GM19395 (cell line): ENCODE data around the gene KIAA0825.

Source experiments
- ATAC-seq: cut with Tn5 transposase; IDR thresholded peaks from one replicate; pipeline ENCODE4 v1.9.1; 2021; ENCODE audit warnings: mild to moderate bottlenecking, moderate library complexity; ENCODE audit not compliant: unreplicated experiment

Gene KIAA0825

DNA sequence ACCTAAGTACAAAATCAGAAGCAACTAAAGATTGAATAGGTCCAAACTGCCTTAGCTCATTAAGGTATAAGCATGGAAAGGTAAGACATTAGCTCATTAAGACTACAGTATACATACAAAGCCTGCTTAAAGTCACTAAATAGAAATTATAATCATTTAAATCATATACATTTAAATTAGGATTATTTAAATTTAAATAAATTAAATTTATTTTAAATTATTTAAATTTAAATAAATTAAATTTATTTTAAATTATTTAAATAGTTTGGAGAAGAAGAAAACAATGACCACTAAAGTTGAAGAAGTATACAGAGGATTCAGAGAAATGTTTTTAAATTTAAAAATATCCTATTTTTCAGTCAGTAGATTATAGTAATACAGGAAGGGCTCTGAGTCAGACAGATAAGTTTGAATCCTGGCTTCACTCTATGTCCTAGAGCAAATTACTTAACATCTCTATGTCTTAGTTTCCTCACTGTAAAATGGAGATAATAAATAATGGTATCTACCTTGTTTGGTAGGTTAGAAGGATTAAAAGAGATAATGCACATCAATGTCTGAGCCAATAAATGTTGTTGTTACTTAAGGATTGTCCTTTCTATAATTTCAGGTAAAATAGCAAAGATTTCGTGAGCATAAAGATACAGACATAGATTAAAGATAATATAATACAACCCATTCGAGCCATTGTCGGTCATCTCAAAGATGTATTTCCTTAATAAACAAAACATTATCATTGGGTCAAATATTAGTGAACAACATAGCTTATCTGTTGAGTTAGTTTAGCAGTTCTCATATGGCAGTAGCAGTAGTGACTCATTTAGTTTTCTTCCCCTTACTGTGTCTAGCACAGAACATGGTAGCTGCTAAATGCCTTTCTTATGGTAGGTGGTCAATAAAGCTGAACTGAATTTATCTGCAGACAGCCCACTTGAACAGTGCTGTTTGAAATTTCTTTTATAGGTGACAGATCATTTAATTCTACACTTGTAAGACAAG lies 100.6 kb downstream of the KIAA0825 start:
- no peak for ATAC-seq

- ATAC-seq, result no peak
Measured at GRCh38 chr5:94516148-94516547, 102.3 kb downstream of the KIAA0825 start.

DNA sequence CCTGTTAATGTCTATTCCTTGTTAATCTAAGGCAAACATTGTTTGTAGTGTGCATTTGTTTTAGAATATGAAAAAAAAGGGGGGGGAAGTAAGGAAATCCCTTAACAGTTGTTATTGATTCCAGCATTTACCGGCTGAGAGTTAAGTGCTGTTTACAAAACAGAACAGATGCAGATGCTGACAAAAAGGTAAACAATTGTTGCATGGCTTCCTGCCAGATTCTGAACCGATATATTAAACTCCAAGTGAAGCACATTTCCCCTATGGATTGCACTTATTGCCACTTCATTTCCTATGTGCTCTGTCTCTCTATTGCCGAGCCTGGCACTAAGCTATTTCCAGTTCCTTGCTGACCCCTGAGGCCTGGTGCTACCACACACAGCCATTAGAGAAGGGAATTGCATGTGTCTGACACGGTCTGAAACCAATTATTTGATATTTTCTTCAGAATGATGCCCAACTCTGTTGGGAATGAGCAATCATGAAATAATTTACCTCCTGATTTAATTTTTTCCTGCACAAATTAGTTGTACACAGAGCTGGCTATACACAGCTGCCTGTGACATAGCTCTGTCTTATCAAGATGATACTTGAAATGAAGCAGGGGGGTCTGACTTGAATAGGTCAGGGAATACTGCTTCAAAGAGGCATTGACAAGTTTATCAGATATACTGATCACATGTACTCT lies 109.8 kb downstream of the KIAA0825 start:
- no peak for ATAC-seq

DNA sequence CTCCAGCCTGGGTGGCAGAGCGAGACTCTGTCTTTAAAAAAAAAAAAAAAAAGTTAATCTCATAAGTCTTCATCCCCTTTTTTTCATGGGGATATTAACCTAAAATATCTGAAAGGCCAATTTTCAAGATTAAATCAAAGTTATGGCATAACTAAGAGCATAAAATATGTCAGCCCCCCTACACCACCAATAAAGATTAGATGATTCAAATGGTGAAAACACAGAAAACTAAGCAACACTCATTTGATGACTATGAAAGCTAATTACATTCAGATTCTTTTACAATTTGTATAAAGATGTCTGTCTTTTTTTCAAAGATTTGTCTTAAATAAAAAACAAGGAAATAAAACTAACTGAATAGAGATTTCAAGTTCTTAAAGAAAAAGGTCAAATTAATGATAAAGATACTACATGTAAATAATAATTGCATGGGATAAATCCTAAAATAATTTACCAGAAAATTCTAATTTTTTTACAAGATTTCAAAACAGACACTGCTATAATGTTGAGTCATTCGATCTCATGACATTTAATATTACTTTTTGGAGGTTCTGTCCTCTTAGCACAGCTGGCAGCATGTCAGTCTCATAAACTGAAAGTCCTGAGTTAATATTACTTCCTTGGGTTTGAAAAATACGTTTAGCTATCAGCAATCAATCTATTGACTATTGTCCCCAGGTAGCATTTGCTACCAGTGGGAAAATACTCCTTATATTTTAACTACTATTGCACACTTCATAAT lies 112.9 kb downstream of the KIAA0825 start:
- no peak for ATAC-seq

DNA sequence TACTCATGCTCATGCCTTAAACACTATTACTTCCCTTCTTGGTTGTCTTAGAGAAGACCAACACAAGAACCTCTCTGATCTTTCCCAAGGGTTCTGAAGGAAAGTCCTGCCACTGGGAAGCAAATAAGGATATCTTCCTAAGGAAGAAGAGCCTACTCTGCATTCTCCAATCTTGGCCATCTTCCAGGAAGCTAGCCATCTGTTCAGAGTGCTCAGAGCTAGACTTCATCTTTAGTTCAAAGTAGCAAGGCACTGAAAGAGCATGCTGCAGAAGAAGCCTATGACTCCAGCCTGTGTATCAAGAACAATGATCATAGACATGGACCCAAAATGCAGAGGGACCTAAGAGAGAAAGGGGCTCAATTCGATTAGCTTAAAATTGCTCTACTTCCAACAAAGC lies 114.7 kb downstream of the KIAA0825 start:
- no peak for ATAC-seq

- ATAC-seq, result no peak
Measured at GRCh38 chr5:94501365-94501764, 117.0 kb downstream of the KIAA0825 start.

DNA sequence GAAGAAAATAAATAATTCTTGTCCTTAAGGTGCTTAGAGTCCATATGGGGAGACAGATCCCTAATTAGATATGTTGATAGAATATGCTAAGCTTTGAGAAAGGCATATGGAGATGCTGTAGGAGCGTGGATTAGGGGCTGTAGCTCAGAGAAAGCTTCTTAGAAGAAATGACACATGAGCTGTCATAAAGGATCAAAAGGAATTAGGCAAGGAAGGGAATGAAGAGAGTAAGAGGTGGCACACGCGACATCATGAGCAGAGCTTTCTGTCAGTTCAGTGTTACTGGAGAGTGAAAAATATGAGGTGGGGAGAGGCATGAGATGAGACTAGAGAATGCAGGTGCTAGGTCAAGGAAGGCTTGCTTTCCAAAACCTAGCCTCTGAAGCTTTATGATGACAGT lies 118.6 kb downstream of the KIAA0825 start:
- ATAC-seq, result no peak

DNA sequence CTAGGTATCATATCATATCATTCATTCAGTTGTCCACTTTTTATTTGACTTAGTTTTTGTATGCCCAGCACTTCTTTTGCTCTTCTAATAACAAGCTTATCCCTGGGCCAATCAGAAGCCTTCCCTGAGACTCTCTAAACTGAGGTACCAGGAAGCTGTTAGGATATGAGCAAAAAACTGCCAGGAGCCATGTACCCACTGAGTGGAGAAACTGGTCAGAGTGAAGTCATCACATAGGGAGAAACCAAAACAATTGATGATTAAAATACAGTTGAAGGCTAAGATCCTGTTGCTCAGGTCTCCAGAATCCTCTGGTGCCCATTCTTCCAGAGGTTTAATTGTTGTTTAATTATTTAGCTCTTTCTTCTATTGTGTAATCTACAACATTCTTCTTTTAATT lies 120.2 kb downstream of the KIAA0825 start:
- ATAC-seq, result no peak

DNA sequence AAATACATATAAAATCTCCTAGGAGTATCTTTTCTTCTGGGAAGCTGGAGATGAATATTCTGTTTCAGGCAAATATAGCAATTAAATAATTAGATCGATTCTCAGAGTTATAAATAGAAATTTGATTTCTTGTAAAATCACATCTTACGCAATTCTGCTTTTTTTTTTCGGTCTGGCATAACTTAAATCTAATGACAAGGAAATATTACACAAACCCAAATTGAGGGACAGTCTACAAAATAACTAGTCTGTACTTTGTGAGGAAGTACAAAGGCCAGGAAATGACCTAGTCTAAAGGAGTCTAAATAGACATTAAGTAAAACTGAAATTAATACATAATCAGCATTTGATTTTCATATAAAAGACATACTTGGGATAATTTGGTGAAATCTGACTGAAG lies 133.3 kb downstream of the KIAA0825 start:
- ATAC-seq, result no peak

- ATAC-seq, result no peak
Measured at GRCh38 chr5:94481059-94481458, 137.3 kb downstream of the KIAA0825 start.

- ATAC-seq, result no peak
Measured at GRCh38 chr5:94480486-94480885, 137.9 kb downstream of the KIAA0825 start.

DNA sequence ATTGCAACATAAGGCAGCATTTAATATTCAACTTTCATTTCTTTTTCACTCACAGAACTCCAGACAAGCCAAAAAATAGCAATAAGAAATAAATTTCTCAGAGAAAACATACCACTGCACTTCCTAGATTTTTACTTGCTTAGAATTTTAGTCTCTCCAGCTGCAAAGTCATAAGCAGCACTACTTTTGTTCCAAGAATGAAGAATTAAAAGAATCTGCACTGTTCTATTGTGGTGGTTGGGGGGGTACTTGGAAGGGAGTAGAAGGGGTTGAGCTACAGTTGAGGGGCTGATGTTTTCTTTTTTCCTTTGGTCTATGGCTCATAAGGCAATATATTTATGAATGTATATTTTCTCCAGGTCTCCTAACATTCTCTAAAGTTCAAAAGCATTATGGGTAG lies 144.5 kb downstream of the KIAA0825 start:
- no peak for ATAC-seq

DNA sequence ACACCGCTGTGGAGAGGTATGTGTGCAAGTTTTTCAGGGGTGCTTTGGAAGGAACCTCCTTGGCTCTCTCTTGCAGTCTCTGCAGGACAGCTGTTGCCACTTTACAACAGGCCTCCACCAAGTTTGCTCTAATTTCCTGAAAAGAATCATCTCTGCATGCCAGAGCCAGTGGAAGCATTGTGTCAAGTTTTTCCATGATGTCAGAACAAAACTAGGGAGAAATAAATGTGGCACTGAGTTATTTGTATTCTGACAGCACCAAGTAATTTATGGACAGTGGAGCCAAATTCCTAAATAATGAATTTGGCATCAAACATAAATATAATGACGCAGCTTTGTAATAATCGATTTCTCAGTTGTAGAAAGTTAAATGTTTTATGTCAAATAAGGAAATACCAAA lies 146.9 kb downstream of the KIAA0825 start:
- ATAC-seq, result no peak

- no peak for ATAC-seq
Measured at GRCh38 chr5:94470802-94471201, 147.6 kb downstream of the KIAA0825 start.

DNA sequence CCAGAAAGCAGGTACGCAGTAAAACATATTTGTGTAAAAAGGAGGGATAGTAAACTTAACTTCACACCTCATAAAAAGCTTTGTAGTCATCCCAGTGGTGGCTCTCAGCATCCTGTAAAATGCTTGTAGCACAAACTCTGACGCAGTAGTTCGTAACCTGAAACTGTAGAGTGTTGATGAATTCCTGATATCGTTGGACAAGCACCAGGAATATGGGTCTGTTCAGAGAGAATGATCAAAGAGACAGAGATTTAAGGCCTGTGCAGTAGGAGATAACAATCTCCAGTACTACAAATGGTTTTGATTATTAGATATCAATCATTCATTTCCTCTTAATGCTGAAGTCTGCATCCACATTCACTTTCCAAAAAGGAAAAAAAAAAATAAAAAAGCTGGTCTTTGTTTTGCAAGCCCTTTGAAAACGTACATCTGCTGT lies 148.5 kb downstream of the KIAA0825 start:
- no peak for ATAC-seq

DNA sequence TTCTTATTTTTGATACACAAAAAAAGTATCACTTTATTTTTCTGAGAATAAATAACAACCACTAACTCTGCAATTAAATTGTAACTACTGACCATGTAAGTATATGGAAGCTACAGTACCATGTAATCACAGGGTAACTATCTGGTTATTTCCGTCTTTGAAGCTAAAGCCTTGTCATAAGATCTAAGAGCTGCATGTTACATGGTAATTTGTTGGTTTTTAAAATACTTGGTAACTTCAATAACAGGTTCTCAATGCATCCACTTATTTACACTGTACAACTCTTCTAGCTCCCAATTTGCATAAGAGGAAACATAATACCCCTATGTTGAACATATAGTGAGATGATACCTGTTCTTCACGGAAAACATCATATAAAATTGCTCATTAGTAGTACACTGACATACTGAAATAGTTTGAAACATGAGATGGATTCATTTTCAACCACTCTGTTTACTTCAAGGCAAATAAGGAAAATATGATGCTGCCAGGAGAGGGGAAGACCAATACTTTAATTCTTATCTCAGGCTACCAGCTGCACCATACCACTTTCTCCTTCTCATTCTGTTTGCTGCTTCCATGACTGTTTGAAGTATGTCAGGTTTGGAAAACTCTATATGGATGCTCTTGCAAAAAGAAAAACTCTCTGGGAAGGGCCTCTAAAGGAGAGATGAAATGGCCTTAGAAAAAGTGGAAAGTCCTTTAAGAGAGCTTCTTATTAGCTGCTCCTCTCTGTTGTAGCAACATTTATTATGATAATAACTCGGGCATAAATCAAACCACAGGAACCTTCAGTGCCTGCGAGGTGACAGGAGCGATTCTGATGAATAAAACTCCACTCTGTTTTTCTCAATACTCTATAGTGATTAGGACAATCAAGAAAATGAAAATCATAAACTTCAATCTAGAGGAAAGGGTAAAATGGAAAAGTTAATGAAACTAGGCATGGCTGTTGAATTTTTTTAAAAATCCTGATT lies 150.2 kb downstream of the KIAA0825 start:
- ATAC-seq, result no peak

GRCh38 chr5:94467346-94467953 lies 151.0 kb downstream of the KIAA0825 start:
- ATAC-seq, result no peak

DNA sequence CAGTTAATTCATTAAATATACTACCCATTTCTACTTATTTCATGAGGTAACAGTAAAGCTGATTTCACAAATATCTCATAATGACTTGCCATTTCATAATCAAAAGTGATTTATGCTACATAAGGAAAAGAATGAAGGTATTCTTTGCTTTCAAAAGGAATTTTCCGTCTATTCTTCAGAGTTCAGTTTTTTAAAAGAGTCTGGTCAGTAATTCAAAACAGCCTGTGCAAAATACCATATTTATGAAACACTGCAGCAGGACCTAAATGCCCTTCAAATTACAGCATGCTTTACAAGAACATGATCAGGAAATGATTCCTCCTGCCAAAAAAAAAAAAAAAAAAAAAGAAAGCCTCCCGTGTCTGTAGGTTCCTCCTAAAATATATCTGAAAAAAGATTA lies 154.7 kb downstream of the KIAA0825 start:
- no peak for ATAC-seq

DNA sequence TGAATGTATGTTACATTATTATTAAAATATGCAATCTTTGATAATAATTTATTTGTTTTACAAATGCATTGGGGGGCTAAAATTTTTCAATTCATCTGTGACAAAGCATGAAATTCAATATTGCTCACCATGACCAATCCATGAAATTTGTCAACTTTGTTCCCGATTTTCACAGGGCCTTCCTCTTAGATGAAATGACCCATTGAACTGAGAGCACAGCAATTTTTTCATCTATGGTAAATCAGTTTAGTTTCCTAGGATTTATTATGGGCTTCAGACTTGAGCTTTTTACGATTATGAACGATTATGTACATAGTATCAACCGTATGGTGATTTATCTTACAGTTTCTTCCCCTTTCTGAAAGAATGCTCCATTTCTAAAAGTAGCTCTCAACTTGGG lies 157.3 kb downstream of the KIAA0825 start:
- no peak for ATAC-seq

GRCh38 chr5:94459915-94460314 lies 158.5 kb downstream of the KIAA0825 start:
- no peak for ATAC-seq
